NCI-H446 (cell line): ENCODE results near the gene SOX11.

Experiments
- DNase-seq, 2 experiments: peaks; one replicate each; lab custom pipeline; 2025; lab: John Stamatoyannopoulos, UW

SOX11 gene

GRCh38 chr2:5723791-5724735 is 31.9 kb downstream of the SOX11 start:
- no peak for DNase-seq

GRCh38 chr2:5725072-5725471 is 32.9 kb downstream of the SOX11 start:
- no peak for DNase-seq

- no peak for DNase-seq
Observed at GRCh38 chr2:5725794-5726463, 33.7 kb downstream of the SOX11 start.

GRCh38 chr2:5727235-5727634 is 35.1 kb downstream of the SOX11 start:
- no peak for DNase-seq

DNA sequence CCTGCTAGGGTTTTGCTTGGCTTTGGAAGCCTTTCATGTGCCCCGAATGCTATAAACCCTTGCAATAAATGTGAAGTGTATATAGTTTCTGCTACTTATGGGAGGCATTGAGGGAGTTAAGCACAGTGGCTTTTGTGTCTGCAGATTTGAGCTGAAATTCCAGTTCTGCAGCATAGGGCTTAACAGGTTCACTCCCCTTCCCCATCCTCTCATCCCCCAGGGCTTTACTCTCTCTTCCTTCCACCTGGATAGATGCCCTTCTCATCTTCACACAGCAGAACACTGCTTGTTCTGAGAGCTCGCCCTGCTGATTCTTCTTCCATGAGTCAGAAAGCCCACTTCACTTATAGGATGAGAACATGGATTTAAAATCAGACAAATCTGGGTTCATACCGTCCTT is 37.2 kb downstream of the SOX11 start:
- no peak for DNase-seq

GRCh38 chr2:5730386-5730785 is 38.2 kb downstream of the SOX11 start:
- DNase-seq: no peak

DNA sequence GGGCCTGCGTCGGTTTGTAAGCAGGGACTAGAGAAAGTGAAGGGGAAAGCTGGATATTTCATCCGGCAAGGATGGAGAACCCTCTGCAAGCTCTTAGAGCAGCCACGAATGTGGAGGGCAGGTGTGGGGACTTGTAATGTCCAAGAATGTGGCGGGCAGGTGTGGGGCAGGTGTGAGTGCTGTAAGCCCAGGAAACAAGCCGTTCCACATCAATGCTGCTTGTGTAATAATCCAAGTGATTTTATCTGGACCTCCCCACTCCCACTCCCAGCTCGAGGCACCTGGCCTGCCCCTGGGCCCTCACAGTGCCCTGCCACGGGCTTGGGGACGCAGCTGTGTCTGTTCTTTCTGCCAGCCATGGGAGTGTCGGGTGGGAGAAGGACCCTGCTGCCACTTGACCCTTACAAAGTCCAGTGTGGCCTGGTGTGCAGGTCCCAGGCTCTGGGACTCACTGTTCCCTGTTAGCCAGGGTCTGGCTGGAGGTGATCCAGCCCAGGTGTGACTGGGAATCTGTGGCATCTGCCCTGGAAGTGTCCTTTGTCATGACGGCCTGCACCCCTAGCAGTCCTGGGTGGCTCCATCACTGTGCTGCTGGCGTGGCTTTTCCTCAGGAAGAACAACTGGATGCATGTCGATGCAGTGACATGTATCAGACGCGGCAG is 42.8 kb downstream of the SOX11 start:
- no peak for DNase-seq

- no peak for DNase-seq
Observed at GRCh38 chr2:5735521-5735861, 43.3 kb downstream of the SOX11 start.

DNA sequence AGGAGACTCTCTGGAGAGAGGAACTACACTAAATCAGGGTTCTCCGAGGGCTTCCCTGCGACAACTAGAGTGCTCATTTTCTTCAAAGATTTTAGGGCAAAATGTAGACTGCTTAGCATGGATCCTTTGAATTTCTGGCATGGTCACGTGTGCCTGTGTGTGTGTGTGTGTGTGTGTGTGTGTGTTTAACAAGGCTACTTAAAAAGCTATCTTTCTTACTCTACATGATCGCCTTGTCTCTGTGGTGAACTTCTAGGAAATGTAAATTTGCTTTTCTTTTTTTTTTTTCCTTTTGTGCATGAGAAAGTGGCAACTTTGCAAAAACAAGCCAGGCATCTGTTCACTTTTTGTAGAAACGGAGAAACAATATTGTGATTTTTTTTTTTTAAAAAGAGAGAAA is 43.9 kb downstream of the SOX11 start:
- no peak for DNase-seq

- DNase-seq: no peak
Observed at GRCh38 chr2:5736886-5737285, 44.7 kb downstream of the SOX11 start.

- DNase-seq: no peak
Observed at GRCh38 chr2:5740053-5740452, 47.9 kb downstream of the SOX11 start.

- DNase-seq: no peak
Observed at GRCh38 chr2:5740817-5741216, 48.6 kb downstream of the SOX11 start.

DNA sequence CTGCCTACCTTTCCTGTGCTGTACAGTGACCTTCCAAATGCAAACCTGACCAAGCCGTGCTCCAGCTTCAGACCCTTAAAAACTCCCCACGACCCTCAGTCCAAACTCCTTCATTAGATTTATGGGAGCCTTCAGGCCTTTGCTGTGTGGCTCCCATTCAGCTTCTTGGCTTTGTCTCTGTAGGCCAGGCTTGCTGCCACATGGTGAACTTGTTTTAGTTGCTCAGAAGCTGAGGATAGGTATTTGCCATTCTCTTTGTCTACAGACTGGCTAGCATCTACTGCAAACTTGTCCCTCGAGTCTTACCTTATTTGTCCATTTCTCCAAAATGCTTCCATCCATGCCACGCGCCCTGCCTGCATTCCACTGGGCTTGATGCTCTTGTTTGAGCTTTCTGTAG is 49.1 kb downstream of the SOX11 start:
- DNase-seq: no peak

- no peak for DNase-seq
Observed at GRCh38 chr2:5742126-5742525, 49.9 kb downstream of the SOX11 start.

GRCh38 chr2:5748391-5748790 is 56.2 kb downstream of the SOX11 start:
- DNase-seq: no peak

GRCh38 chr2:5748946-5749345 is 56.8 kb downstream of the SOX11 start:
- DNase-seq: no peak

GRCh38 chr2:5749347-5749746 is 57.2 kb downstream of the SOX11 start:
- DNase-seq: peak; percentile 4 to 14
